ENCODE results near the gene DEPDC5. TPM values are rescaled to one million over a fixed set of nuclear protein-coding genes. Genes with fewer than 3 reads are reported as not detected.
"Not testable (repeated sequence)": the region's sequence is repeated elsewhere in the genome, so short reads cannot be mapped to it uniquely, and the experiment has no call there.

The DEPDC5 gene
- total RNA-seq, 2 donors from 2014 or later = 10.9 to 37.5 TPM

- Histone ChIP-seq H3K27ac (peak overlapping the region; percentile 86 to 91), H3K9me3 (no peaks in the 10 kb centered on the region), H3K4me1 (replicated peaks) (peaks cover 3% of the 10 kb centered on the region), H3K4me3 (peak overlapping the region; percentile 49 to 62), H3K36me3 (no peaks in the 10 kb centered on the region), H3K27me3 (replicated peaks; ENCODE audit: insufficient read depth) (no peaks in the 10 kb centered on the region)
- intact Hi-C loops (cut with DNase I) = loop anchor here (5.0 kb wide), 2 partner anchors 71 to 91 kb away; partner anchors contain the start of gene PISD
- 5% methylated on average over 20 of the region's 20 CpGs for WGBS
- TF ChIP-seq POLR2A (IDR thresholded peaks at IDR 0.05) = no peak
- no peak for TF ChIP-seq POLR2AphosphoS5 (IDR thresholded peaks at IDR 0.05)
- TF ChIP-seq CTCF (IDR thresholded peaks at IDR 0.05) = no peak
- DNase-seq (ENCODE audit: low spot score) = peak; percentile 6
Measured at GRCh38 chr22:31753005-31753633, 700 bp upstream of the DEPDC5 start.

GRCh38 chr22:31754813-31755212, 994 bp downstream of the DEPDC5 start:
- H3K9me3 ChIP-seq = no peaks in the 10 kb centered on the region
- H3K36me3 ChIP-seq = no peaks in the 10 kb centered on the region
- H3K4me3 ChIP-seq = no peak overlapping the region
- intact Hi-C loops (cut with DNase I) = loop anchor here (5.0 kb wide), 2 partner anchors 73 to 93 kb away; partner anchors contain the start of gene PISD
- no peak for TF ChIP-seq POLR2AphosphoS5 (IDR thresholded peaks at IDR 0.05)
- no peak for TF ChIP-seq CTCF (IDR thresholded peaks at IDR 0.05)
- TF ChIP-seq POLR2A (IDR thresholded peaks at IDR 0.05) = no peak
- DNase-seq (ENCODE audit: low spot score) = no peak
- H3K4me1 ChIP-seq (replicated peaks) = no peaks in the 10 kb centered on the region
- WGBS = 17% methylated on average over 6 of the region's 6 CpGs
- peak overlapping the region in 1 of 2 donors; percentile 91 for H3K27ac ChIP-seq
- H3K27me3 ChIP-seq (replicated peaks; ENCODE audit: insufficient read depth) = no peaks in the 10 kb centered on the region

GRCh38 chr22:31757265-31757664, 3.4 kb downstream of the DEPDC5 start:
- intact Hi-C loops (cut with DNase I) = no loop called here
- H3K9me3 ChIP-seq = no peaks in the 10 kb centered on the region
- WGBS = 32% methylated on average over 1 of the region's 1 CpG
- H3K27ac ChIP-seq = no peak overlapping the region
- H3K27me3 ChIP-seq (replicated peaks; ENCODE audit: insufficient read depth) = no peaks in the 10 kb centered on the region
- H3K36me3 ChIP-seq = no peaks in the 10 kb centered on the region
- H3K4me1 ChIP-seq (replicated peaks) = no peaks in the 10 kb centered on the region
- DNase-seq (ENCODE audit: low spot score) = no peak
- no peak overlapping the region for H3K4me3 ChIP-seq
- no peak for TF ChIP-seq POLR2AphosphoS5 (IDR thresholded peaks at IDR 0.05)
- no peak for TF ChIP-seq POLR2A (IDR thresholded peaks at IDR 0.05)
- TF ChIP-seq CTCF (IDR thresholded peaks at IDR 0.05) = no peak

- H3K9me3 ChIP-seq; intact Hi-C loops (cut with DNase I); H3K27me3 ChIP-seq (replicated peaks; ENCODE audit: insufficient read depth); H3K27ac ChIP-seq; H3K36me3 ChIP-seq; DNase-seq (ENCODE audit: low spot score); H3K4me1 ChIP-seq (replicated peaks); H3K4me3 ChIP-seq: not testable (repeated sequence)
- 84% methylated on average over 5 of the region's 5 CpGs for WGBS
Measured at GRCh38 chr22:31758860-31759259, 5.0 kb downstream of the DEPDC5 start.

GRCh38 chr22:31764785-31765184, 11.0 kb downstream of the DEPDC5 start:
- H3K9me3 ChIP-seq = no peaks in the 10 kb centered on the region
- H3K4me1 ChIP-seq (replicated peaks) = no peaks in the 10 kb centered on the region
- no peak overlapping the region for H3K4me3 ChIP-seq
- H3K27ac ChIP-seq = no peak overlapping the region
- peaks cover 0 to 7% of the 10 kb centered on the region in 2 donors for H3K36me3 ChIP-seq
- no peaks in the 10 kb centered on the region for H3K27me3 ChIP-seq (replicated peaks; ENCODE audit: insufficient read depth)
- 100% methylated on average over 3 of the region's 3 CpGs for WGBS
- no peak for DNase-seq (ENCODE audit: low spot score)
- intact Hi-C loops (cut with DNase I) = no loop called here
- TF ChIP-seq CTCF (IDR thresholded peaks at IDR 0.05) = no peak
- TF ChIP-seq POLR2AphosphoS5 (IDR thresholded peaks at IDR 0.05) = no peak
- no peak for TF ChIP-seq POLR2A (IDR thresholded peaks at IDR 0.05)
